GM10248 (cell line): Measurements from ENCODE around the gene PSORS1C1.
A peak's percentile ranks its signal among the peaks of the same experiment; 100 is the strongest.
"Not testable (repeated sequence)": the region's sequence is repeated elsewhere in the genome, so short reads cannot be mapped to it uniquely, and the experiment has no call there.

Source experiments
- CTCF ChIA-PET: fragments of 300-600 bp; sonication (Branson Sonifier 250); formaldehyde crosslinking; extraction: SDS; loops from one replicate; lab custom pipeline; 2021; ENCODE audit warnings: antibody characterized with exemption; lab: Yijun Ruan, JAX
- POLR2A ChIA-PET: fragments of 350-650 bp; sonication (Branson Sonifier 250); formaldehyde crosslinking; extraction: SDS; loops from one replicate; lab custom pipeline; 2020; ENCODE audit warnings: antibody characterized with exemption; lab: Yijun Ruan, JAX
- DNase-seq: peaks from one replicate; pipeline ENCODE4 v3.0.0; 2012; ENCODE audit errors: extremely low spot score
- TF ChIP-seq, protein P1 (sequence below): IDR thresholded peaks from 2 replicates; pipeline ENCODE4 v1.5.1; 2012; ENCODE audit warnings: mild to moderate bottlenecking, low read depth; ENCODE audit errors: extremely low read depth, missing control alignments, control extremely low read depth

The PSORS1C1 gene, protein sequence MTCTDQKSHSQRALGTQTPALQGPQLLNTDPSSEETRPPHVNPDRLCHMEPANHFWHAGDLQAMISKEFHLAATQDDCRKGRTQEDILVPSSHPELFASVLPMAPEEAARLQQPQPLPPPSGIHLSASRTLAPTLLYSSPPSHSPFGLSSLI

DNA sequence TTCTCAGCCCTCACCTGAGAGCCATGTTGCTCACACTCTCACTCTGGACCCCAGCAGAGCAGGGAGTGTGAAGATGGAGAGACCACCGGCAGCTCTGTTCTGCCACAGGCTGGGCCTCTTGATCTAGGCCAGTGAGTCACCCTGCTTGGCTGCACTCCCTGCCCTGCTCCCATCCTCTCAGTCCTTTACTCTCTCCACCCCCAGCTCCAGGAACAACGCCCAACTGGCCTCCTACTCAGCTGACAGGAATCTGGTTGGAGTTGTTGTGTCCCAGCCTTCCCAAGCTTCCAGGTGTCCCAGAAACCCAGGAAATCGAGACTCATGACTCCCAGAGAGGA is at the start of gene PSORS1C1:
Gene PSORS1C1, plus strand, starts transcription at position 260 of the 338 bp plus-strand sequence. CDS start 14,833 bp downstream, outside the sequence.
- POLR2A ChIA-PET = no interaction called here

DNA sequence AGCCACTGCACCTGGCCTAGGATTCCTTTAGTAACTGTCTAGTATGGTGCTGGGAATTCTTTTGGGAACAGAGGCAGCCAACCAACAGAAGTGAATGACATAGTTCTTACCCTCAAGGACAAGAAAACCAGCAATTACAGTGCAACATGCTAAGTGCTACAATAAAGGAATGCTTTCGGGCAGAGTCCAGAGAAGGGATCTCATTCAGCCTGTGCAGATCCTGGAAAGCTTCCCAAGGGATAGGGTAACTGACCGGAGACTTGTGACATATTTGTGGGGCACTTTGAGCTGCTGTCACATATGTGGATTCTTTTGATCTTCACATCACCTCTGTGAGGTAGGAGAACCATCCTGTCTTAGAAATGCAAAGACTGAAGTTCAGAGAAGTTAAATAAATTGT is 49.0 kb upstream of the PSORS1C1 start:
- TF ChIP-seq, protein P1, sequence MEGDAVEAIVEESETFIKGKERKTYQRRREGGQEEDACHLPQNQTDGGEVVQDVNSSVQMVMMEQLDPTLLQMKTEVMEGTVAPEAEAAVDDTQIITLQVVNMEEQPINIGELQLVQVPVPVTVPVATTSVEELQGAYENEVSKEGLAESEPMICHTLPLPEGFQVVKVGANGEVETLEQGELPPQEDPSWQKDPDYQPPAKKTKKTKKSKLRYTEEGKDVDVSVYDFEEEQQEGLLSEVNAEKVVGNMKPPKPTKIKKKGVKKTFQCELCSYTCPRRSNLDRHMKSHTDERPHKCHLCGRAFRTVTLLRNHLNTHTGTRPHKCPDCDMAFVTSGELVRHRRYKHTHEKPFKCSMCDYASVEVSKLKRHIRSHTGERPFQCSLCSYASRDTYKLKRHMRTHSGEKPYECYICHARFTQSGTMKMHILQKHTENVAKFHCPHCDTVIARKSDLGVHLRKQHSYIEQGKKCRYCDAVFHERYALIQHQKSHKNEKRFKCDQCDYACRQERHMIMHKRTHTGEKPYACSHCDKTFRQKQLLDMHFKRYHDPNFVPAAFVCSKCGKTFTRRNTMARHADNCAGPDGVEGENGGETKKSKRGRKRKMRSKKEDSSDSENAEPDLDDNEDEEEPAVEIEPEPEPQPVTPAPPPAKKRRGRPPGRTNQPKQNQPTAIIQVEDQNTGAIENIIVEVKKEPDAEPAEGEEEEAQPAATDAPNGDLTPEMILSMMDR = no peak
- no peak for DNase-seq
- POLR2A ChIA-PET = no interaction called here
- CTCF ChIA-PET = interaction anchor here (1.2 to 2.1 kb wide), 2 partner anchors 14 to 26 kb away, joined by 3 to 6 read pairs; no protein-coding TSS in a partner anchor

More for the DNA sequence above, at the start of gene PSORS1C1:
- TF ChIP-seq, protein P1 = no peak
- CTCF ChIA-PET = interaction anchor here (0.9 to 6.7 kb wide), 2 partner anchors 14 to 27 kb away, joined by 3 to 72 read pairs; no protein-coding TSS in a partner anchor
- DNase-seq = no peak

DNA sequence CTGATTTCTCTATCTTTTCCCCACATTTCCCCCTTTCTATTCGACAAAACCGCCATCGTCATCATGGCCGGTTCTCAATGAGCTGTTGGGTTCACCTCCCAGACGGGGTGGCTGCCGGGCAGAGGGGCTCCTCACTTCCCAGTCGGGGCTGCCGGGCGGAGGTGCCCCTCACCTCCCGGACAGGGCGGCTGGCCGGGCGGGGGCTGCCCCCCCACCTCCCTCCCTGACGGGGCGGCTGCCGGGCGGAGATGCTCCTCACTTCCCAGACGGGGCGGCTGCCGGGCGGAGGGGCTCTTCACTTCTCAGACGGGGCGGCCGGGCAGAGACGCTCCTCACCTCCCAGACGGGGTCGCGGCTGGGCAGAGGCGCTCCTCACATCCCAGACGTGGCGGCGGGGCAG is 47.6 kb upstream of the PSORS1C1 start:
- DNase-seq, CTCF ChIA-PET, POLR2A ChIA-PET: not testable (repeated sequence)

DNA sequence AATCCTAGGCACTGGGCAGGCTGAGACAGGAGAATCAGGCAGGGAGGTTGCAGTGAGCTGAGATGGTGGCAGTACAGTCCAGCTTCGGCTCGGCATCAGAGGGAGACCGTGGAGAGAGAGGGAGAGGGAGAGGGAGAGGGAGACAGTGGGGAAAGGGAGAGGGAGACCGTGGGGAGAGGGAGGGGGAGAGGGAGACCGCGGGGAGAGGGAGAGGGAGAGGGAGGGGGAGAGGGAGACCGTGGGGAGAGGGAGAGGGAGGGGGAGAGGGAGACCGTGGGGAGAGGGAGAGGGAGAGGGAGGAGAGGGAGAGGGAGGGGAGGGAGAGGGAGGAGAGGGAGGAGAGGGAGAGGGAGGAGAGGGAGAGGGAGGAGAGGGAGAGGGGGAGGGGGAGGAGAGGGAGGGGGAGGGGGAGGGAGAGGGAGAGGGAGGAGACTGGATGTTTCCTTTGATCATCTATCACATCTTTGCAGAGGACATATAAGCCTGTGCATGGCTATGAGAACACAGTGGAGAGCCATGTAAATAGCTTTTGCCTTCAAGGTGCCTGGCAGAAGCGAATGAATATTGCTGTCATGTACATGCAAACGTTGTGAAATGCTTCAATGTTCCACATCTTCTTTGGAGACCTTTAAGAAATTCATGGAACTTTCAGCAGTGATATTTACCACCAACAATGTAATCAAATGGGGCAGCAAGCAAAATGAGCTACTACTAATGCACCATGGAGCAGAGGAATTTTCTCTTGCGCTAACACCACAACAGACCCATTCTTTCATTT is 46.5 kb upstream of the PSORS1C1 start:
- POLR2A ChIA-PET, DNase-seq: not testable (repeated sequence)
- CTCF ChIA-PET = interaction anchor here (0.8 to 3.5 kb wide), 18 partner anchors 8 to 286 kb away, joined by 3 to 72 read pairs (median 4); partner anchors contain the start of gene VARS2

DNA sequence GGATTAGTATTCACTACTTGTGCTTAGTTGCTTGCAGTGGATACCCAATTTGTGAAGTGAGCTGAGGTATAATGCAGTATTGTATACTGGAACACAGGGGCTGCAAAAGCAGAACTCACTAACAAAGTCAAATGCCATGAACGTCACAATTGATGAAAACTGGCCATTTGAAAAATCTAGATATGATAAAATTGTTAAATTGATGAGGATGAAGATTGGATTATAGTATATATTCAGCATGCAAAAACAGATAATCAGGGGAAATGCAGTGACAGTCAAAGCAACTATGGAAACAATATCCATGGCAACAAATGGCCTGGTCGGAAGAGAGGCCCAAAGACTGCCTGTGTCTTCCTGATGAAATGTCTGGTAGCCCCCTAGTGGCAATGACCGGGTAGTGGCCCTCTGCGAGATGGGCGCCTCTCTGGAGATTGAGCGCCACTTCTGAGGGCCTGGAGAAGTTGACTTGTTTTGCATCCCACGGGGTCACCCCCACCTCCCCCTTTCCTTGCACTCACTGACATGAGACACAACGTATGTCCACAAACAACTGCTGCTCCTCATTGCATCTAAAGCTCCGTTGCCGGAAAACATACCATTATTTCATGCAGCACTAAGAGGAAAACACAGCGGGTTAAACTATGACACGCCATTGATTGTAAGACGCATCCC is 45.8 kb upstream of the PSORS1C1 start:
- ChIA-PET POLR2A (no interaction called here), CTCF (interaction anchor here (0.7 to 3.5 kb wide), 25 partner anchors 9 to 389 kb away, joined by 3 to 72 read pairs (median 4); partner anchors contain the start of gene VARS2)
- DNase-seq = peak; percentile 85
- TF ChIP-seq, protein P1 = peak; percentile 68

DNA sequence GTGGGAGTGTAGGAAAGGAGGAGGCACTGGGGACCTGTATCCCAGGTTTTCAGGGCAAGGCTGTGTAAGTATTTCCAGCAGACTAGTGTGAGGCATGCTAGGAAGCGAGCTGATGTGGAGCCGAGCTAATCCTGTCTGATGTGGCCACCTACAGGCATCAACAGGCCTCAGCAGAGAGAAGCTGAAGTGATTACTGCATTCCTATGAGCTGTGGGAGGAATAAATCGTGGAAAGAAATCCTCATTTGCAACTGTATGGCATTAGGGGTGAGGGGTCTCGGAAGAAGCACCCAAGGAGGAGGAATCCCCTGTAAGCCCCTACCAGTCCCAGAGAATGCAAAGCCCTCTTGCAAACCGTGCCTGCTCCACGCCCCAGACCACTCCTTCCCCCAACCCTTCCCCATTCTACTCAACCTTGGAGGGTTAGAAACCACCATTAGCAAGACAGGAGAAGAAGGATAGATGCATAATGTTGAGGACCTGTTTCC is 43.8 kb upstream of the PSORS1C1 start:
- no peak for DNase-seq
- CTCF ChIA-PET = interaction anchor here (1.0 to 3.5 kb wide), 14 partner anchors 9 to 249 kb away, joined by 3 to 72 read pairs (median 5); partner anchors contain the start of gene VARS2
- POLR2A ChIA-PET = interaction anchor here (0.5 kb wide), 1 partner anchor 704 kb away, joined by 7 read pairs; no protein-coding TSS in a partner anchor
- TF ChIP-seq, protein P1 = peak; percentile 49

DNA sequence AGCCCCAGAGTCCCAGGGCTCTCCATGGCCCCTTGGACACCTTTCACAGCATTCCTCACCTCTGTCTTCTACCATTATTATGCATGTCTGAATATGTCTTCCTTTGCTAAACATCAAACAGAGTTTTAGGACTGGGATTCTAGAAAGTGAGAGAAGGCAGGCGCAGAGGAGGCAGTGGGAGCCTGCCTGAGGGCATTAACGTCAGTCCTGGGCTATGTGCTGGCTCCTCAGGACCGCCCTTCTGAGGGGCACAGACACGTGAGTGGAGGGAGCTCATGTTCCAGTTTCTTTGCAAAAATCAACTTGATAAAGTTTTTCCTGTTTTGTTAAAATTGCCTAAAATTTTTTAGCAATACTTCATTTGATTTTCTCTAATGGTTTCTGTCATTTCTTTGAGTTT is 40.2 kb upstream of the PSORS1C1 start:
- CTCF ChIA-PET = interaction anchor here (0.7 to 8.4 kb wide), 3 partner anchors 12 to 159 kb away, joined by 3 to 115 read pairs (median 18); partner anchors contain the start of gene VARS2
- TF ChIP-seq, protein P1 = no peak
- POLR2A ChIA-PET = no interaction called here
- DNase-seq = no peak
